ENCODE results near the gene SH2D3A.

The SH2D3A gene

DNA sequence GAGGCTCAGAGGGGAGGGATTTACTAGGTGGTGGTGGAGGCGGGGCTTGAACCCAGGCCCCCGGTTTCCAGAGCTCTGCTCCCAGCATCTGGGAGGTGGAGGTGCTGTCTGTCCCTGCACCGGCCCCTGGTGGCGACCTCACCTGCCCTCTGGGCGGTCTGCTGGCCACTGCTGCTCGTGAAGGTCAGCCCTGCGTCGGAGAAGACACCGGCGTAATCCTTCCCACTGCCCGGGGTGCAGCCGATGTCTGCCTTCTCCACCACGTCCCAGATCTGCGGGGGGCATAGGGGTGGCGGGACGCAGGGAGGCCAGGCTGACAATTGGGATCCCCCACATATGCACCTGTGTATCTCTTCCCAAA, 59.6 kb downstream of the SH2D3A start:
- Histone ChIP-seq H3K4me3 (ENCODE audit: low read length) (no peak overlapping the region), H3K9me3 (replicated peaks; ENCODE audit: low read length) (no peaks in the 10 kb centered on the region), H3K4me1 (ENCODE audit: control insufficient read depth, insufficient read depth, low read length) (no peaks in the 10 kb centered on the region), H3K9ac (ENCODE audit: low read depth, low read length) (no peak overlapping the region), H3K4me2 (ENCODE audit: low read length) (no peak overlapping the region), H3K27me3 (ENCODE audit: control insufficient read depth, insufficient read depth, low read length) (no peaks in the 10 kb centered on the region), H3K36me3 (ENCODE audit: insufficient read depth, low read length) (no peaks in the 10 kb centered on the region)

DNA sequence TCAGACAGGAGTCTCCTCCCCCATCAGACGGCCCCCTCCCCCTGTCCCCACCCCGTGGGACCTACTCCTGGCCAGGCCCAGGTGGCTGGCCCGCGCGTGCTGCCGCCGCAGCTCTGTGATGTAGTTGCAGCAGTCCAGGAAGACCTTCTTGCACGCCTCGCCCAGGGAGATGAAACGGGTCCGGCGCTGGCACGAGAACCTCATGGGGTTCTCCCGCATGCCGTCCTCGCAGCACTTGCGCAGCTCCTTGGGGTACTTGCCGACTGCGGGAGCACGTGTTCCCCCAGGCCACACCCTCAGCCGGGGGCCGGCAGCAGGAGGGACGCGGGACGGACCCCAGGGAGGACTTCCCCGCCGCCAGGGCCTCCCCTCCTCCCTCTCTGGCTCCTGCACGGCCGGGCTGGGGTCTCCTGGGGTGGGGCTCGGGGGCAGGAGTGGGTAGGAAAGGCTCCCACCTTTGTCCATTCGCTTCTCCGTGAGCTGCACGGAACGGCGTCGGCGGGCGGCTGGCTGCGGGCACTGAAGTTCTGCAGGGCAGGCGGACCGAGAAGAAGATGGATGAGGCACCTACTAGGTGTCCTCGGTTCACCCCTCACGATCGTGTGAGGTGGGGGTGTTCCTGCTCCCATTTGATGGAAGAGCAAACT, 60.1 kb downstream of the SH2D3A start:
- H3K9ac ChIP-seq (ENCODE audit: low read depth, low read length), result no peak overlapping the region
- no peaks in the 10 kb centered on the region for H3K9me3 ChIP-seq (replicated peaks; ENCODE audit: low read length)
- no peak overlapping the region for H3K4me2 ChIP-seq (ENCODE audit: low read length)
- H3K36me3 ChIP-seq (ENCODE audit: insufficient read depth, low read length), result no peaks in the 10 kb centered on the region
- H3K4me3 ChIP-seq (ENCODE audit: low read length), result no peak overlapping the region
- no peaks in the 10 kb centered on the region for H3K27me3 ChIP-seq (ENCODE audit: control insufficient read depth, insufficient read depth, low read length)
- H3K4me1 ChIP-seq (ENCODE audit: control insufficient read depth, insufficient read depth, low read length), result no peaks in the 10 kb centered on the region

DNA sequence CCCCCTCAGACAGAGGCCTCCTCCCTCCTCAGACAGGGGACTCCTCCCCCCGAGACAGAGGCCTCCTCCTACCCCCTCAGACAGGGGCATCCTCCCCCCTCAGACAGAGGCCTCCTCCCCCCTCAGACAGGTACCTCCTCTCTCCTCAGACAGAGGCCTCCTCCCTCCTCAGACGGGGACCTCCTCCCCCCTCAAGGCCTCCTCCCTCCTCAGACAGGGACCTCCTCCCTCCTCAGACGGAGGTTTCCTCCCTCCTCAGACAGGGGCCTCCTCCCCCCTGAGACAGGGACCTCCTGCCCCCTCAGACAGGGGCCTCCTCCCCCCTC, 60.6 kb downstream of the SH2D3A start:
- Histone ChIP-seq H3K9ac (ENCODE audit: low read depth, low read length) (no peak overlapping the region), H3K27me3 (ENCODE audit: control insufficient read depth, insufficient read depth, low read length) (no peaks in the 10 kb centered on the region), H3K36me3 (ENCODE audit: insufficient read depth, low read length) (no peaks in the 10 kb centered on the region), H3K4me2 (ENCODE audit: low read length) (no peak overlapping the region), H3K4me3 (ENCODE audit: low read length) (no peak overlapping the region), H3K9me3 (replicated peaks; ENCODE audit: low read length) (no peaks in the 10 kb centered on the region), H3K4me1 (ENCODE audit: control insufficient read depth, insufficient read depth, low read length) (no peaks in the 10 kb centered on the region)

DNA sequence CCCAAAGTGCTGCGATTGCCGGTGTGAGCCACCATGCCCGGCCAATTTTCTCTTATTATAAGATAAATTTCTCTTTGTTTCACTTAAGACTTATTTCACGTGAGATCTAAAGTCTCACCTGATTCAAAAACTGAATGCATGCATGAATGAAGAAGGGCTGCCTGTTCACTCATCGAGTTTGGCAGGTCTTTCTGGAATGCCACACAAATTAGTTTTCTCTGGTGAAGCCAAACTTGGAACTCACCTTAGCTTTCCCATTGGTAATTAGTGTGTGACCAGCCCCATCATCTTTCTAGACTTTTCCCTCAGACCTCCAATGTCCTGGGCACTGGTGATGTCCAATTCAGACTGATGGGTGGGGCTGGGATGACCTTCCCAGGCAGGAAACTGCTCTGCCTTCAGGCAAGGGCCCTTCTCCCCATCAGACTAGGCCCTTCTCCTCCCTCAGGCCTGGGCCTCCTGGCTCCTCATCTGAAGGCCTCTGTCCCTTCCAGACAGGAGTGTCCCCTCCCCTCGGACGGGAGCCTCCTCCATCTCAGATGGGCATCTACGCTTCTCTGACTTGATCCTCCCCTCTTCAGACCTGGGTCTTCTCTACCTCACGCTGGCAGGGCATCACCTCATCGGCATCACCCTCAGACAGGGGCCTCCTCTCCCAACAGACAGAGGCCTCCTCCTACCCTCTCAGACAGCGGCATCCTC, 61.2 kb downstream of the SH2D3A start:
- no peaks in the 10 kb centered on the region for H3K36me3 ChIP-seq (ENCODE audit: insufficient read depth, low read length)
- H3K27me3 ChIP-seq (ENCODE audit: control insufficient read depth, insufficient read depth, low read length), result no peaks in the 10 kb centered on the region
- no peaks in the 10 kb centered on the region for H3K9me3 ChIP-seq (replicated peaks; ENCODE audit: low read length)
- no peak overlapping the region for H3K9ac ChIP-seq (ENCODE audit: low read depth, low read length)
- no peaks in the 10 kb centered on the region for H3K4me1 ChIP-seq (ENCODE audit: control insufficient read depth, insufficient read depth, low read length)
- H3K4me2 ChIP-seq (ENCODE audit: low read length), result no peak overlapping the region
- H3K4me3 ChIP-seq (ENCODE audit: low read length), result no peak overlapping the region

Measured in skeletal muscle satellite cell (primary cell).